Measurements from ENCODE around the gene SORCS3. TPM values are rescaled to one million over a fixed set of nuclear protein-coding genes. Genes with fewer than 3 reads are reported as not detected.
A peak's percentile ranks its signal among the peaks of the same experiment; 100 is the strongest.

Gene SORCS3
- total RNA-seq, 1 experiment from 2014 or later = 0.04 TPM

- Histone ChIP-seq H2AFZ (ENCODE audit: low read length) (no peak overlapping the region), H2BK15ac (ENCODE audit: low read depth, low read length) (no peak overlapping the region), H3K23ac (ENCODE audit: insufficient read length, low read depth, low read length) (no peak overlapping the region), H3K14ac (ENCODE audit: insufficient read depth, low read length) (no peak overlapping the region), H3K27me3 (ENCODE audit: insufficient read depth, low read length) (no peaks in the 10 kb centered on the region; the same call in 1 of the 2 replicates), H3K79me1 (ENCODE audit: insufficient read depth, low read depth, low read length, poor library complexity, severe bottlenecking) (no peaks in the 10 kb centered on the region), H3K9ac (ENCODE audit: extremely low read depth, insufficient read length, low read length) (no peak overlapping the region), H2BK20ac (ENCODE audit: low read depth, low read length, poor library complexity, severe bottlenecking) (no peak overlapping the region), H3K9me3 (ENCODE audit: control insufficient read depth, low read depth, low read length) (no peaks in the 10 kb centered on the region), H3K27ac (ENCODE audit: insufficient read length, low read depth, low read length) (no peak overlapping the region), H3K4me1 (ENCODE audit: insufficient read depth, low read length) (no peaks in the 10 kb centered on the region; the same call in 1 of the 2 replicates), H3K18ac (ENCODE audit: insufficient read length, low read depth, low read length) (no peak overlapping the region), H2BK5ac (ENCODE audit: insufficient read length, low read length) (no peak overlapping the region), H3T11ph (ENCODE audit: low read length) (no peak overlapping the region), H3K23me2 (ENCODE audit: insufficient read length, low read depth, low read length, poor library complexity, severe bottlenecking) (no peaks in the 10 kb centered on the region), H4K8ac (replicated peaks; ENCODE audit: insufficient read length, low read depth, low read length) (no peak overlapping the region), H3K4ac (ENCODE audit: low read depth, low read length) (no peak overlapping the region), H2BK12ac (ENCODE audit: insufficient read length, low read depth, low read length) (no peak overlapping the region), H2AK5ac (ENCODE audit: insufficient read length, low read length) (no peak overlapping the region), H4K91ac (ENCODE audit: insufficient read length, low read depth, low read length) (no peak overlapping the region), H4K5ac (ENCODE audit: insufficient read length, low read depth, low read length) (no peak overlapping the region), H3K79me2 (ENCODE audit: insufficient read depth, low read length) (no peaks in the 10 kb centered on the region), H2BK120ac (ENCODE audit: low read depth, low read length, poor library complexity, severe bottlenecking) (no peak overlapping the region), H3K56ac (ENCODE audit: insufficient read length, low read depth, low read length) (no peak overlapping the region), H3K4me2 (ENCODE audit: insufficient read depth, insufficient read length, low read length) (peak overlapping the region; percentile 51), H4K20me1 (ENCODE audit: control insufficient read depth, insufficient read depth, insufficient read length) (no peaks in the 10 kb centered on the region)
- Mint-ChIP-seq H3K27ac (no peak overlapping the region), H3K9me3 (no peaks in the 10 kb centered on the region), H3K4me3 (no peak overlapping the region), H3K36me3 (ENCODE audit: insufficient read depth in 1 of 3, low read depth in 3 of 3) (no peaks in the 10 kb centered on the region), H3K27me3 (ENCODE audit: low read depth) (peaks cover 34% of the 10 kb centered on the region), H3K4me1 (peaks cover 14 to 22% of the 10 kb centered on the region in 2 experiments)
- DNase-seq = no peak
- TF ChIP-seq CTCF (conservative IDR thresholded peaks at IDR 0.05) = no peak
- no CpG with 5 or more reads among the region's 2 CpGs for WGBS (ENCODE audit: extremely low coverage, insufficient read length, low lambda C conversion rate)
These were observed 126.2 kb downstream of the SORCS3 start for GRCh38 chr10:104767282-104767681.

Measured in H9 (cell line).